ENCODE measurements around the gene GARNL3.

Gene GARNL3, protein sequence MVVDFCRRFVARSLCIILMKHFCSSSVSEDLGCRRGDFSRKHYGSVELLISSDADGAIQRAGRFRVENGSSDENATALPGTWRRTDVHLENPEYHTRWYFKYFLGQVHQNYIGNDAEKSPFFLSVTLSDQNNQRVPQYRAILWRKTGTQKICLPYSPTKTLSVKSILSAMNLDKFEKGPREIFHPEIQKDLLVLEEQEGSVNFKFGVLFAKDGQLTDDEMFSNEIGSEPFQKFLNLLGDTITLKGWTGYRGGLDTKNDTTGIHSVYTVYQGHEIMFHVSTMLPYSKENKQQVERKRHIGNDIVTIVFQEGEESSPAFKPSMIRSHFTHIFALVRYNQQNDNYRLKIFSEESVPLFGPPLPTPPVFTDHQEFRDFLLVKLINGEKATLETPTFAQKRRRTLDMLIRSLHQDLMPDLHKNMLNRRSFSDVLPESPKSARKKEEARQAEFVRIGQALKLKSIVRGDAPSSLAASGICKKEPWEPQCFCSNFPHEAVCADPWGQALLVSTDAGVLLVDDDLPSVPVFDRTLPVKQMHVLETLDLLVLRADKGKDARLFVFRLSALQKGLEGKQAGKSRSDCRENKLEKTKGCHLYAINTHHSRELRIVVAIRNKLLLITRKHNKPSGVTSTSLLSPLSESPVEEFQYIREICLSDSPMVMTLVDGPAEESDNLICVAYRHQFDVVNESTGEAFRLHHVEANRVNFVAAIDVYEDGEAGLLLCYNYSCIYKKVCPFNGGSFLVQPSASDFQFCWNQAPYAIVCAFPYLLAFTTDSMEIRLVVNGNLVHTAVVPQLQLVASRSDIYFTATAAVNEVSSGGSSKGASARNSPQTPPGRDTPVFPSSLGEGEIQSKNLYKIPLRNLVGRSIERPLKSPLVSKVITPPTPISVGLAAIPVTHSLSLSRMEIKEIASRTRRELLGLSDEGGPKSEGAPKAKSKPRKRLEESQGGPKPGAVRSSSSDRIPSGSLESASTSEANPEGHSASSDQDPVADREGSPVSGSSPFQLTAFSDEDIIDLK

DNA sequence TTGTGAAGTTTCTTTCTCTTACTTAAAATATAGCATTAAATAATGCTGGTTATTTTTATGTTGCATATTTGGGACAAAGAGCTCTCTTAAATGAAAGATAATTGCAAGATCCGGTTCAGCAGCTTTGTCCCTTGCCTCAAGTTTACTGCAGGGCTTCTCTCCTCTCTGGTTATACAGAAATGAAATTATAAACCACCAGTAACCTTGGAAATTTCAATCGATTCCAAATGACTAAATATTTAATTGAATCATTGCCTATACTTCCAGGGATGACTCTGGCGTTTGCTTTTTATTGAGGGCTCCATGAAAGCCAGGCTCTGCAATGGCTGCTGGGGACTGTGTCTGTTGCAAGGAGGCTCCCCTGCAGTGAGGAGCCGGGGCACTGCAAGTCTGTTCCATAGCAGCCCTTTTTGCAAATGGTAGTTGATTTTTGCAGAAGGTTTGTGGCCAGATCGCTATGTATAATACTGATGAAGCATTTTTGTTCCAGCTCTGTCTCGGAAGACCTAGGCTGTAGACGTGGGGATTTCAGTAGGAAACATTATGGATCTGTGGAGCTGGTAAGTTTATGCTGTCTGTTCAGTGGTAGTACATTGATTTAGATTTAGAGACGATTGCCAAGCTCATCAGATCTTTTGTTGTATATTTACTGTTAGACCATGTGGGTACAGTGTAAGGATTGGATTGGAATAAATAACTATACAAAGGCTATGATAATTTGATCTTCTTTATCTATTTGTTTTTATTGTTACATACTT, at the start of gene GARNL3:
Gene GARNL3, plus strand, starts transcription at position 313 of the 758 bp plus-strand sequence. Its CDS starts 104 bp downstream, at position 417.
- Mint-ChIP-seq H3K27me3 (no peaks in the 10 kb centered on the region), H3K4me3 (no peak within 1 kb of the TSS), H3K27ac (no peak within 1 kb of the TSS), H3K9me3 (peaks cover 2% of the 10 kb centered on the region), H3K36me3 (no peaks in the 10 kb centered on the region), H3K4me1 (peaks cover 4% of the 10 kb centered on the region)
- ATAC-seq: no peak

DNA sequence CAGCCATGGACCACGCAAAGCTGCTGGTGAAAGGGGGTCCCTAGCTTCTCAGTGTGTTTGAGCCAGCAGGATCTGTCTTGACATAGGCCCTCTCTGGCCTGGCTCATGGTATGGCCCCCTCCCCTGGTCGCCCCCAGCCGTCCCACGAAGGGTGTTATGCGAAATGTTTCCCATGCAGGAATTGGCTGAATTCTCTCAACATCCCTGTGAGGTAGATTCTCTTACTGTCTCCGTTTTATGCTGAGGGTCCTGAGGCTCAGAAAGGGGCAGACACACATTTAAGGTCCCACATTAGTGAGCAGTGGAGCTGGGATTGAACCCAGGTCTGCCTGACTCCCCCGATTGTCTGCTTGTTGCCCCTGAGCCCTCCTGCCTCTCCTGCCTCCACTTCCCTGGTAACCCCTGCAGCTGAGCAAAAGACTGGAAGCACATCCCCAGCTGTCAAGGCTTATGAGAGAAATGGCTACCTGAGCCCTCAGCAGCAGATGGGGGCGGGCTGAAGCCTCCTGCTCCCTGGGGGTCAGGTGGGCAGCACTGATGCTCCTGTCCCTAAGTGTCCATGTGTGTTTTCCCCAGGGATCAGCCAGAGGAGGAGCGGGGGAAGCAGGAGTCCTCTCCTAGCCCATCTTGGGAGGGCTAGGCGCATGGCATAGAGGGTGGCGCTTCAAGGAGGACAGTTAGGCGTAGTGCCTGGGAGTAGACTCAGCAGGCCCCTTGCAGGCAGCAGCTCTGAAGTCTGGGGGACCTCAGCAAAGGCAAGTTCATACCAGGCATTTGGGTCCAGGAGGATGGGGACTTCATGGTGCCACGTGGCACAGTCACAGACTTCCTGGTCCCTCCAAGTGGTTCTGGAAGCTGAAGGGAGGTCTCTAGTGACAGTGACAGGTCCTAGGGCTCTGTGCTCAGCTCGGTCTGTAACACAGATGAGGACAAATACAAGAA, 49.0 kb upstream of the GARNL3 start:
- H3K4me3 Mint-ChIP-seq: no peak overlapping the region
- no peak for ATAC-seq
- H3K27ac Mint-ChIP-seq: no peak overlapping the region
- no peaks in the 10 kb centered on the region for H3K9me3 Mint-ChIP-seq
- H3K27me3 Mint-ChIP-seq: no peaks in the 10 kb centered on the region
- no peaks in the 10 kb centered on the region for H3K36me3 Mint-ChIP-seq
- peaks cover 5% of the 10 kb centered on the region for H3K4me1 Mint-ChIP-seq

DNA sequence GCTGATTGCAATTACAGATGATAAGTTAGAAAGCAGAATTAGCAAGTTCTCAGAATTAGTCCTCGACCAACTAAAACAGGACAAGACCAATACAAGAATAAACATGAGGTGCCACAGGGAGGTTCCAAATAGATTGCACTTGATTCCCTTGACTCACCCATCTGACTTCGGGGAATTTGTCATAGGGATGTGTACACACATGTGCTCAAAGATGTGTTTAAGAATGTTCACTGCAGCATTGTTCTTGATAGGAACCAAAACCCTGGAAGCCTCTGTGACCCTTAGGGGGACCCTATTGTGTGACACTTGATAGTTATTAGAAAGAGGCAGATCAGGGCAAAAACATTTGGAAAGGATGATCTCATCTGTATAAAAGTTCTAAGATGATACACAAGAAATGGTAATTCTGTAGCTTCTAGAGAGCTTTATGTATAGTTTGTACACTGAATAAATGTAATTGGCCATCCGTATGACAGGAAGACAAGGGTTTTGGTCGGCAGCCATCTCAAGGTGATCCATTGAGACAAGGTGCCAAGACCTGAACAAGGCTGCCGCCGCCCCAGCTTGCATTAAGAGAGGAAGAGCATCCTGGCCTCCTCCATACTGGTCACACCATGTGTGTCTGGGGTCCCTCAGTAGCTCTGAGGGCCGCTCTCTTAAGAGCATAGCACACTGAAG, 48.2 kb upstream of the GARNL3 start:
- ATAC-seq: no peak
- no peak overlapping the region for H3K27ac Mint-ChIP-seq
- H3K27me3 Mint-ChIP-seq: no peaks in the 10 kb centered on the region
- no peak overlapping the region for H3K4me3 Mint-ChIP-seq
- peaks cover 12% of the 10 kb centered on the region for H3K4me1 Mint-ChIP-seq
- H3K36me3 Mint-ChIP-seq: no peaks in the 10 kb centered on the region
- H3K9me3 Mint-ChIP-seq: no peaks in the 10 kb centered on the region

DNA sequence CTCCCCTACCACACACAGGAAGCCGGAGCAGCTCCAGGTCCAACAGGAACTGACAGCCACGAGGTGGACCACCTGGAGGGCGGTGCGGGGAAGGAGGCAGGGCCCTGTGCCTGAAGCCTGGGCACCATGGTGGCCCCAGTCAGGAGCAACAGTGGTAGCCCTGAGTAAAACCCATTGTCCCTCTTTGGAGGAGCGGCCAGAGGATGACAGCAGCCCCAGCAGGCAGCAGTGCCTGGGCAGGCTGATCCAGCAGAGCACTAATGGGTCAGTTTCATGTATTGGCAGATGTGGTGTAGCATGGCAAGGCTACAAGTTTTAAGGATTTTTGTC, 47.7 kb upstream of the GARNL3 start:
- Mint-ChIP-seq H3K36me3 (no peaks in the 10 kb centered on the region), H3K9me3 (no peaks in the 10 kb centered on the region), H3K4me3 (no peak overlapping the region), H3K4me1 (peaks cover 17% of the 10 kb centered on the region), H3K27ac (no peak overlapping the region), H3K27me3 (no peaks in the 10 kb centered on the region)
- no peak for ATAC-seq

DNA sequence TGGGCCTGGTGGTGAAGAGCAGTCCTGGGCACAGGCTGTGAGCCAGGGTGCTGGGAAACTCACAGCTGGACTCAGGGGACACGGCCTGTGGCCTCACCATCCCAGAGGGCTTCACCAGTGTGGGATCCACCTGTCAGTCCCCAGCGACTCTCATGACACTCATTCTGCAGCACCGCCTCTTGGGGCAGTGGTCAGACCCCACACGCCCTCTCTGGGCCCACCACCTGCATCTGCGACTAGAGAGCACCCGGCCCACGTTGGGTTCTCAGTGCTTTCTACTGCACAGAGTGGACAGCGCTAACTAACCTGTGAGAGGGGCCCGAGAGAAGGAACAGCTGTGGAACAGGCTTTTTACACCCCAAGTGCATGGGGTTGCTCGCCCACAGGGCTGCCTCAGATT, 45.8 kb upstream of the GARNL3 start:
- Mint-ChIP-seq H3K9me3 (no peaks in the 10 kb centered on the region), H3K4me3 (no peak overlapping the region), H3K36me3 (no peaks in the 10 kb centered on the region), H3K27ac (no peak overlapping the region), H3K4me1 (peaks cover 32% of the 10 kb centered on the region), H3K27me3 (no peaks in the 10 kb centered on the region)
- no peak for ATAC-seq

DNA sequence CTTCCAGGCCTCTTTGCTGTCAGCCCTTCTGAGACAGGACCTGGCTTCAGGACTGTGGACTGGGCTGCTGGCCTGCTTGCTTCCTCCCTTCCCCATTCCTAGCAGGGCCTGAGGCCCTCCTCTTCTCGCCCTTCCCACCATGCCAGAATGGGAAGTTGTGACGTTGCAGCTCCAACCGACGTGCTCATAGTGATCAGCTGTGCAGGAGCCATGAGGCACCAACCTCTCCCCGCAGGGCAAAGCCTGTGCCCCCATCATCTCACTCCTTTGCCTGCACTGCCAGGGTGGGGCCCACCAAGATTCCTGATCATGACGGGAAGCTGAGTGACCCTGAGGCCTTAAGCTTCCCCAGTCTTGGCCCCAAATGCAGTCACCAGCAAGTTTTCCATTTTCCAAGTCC, 45.1 kb upstream of the GARNL3 start:
- H3K27ac Mint-ChIP-seq: no peak overlapping the region

DNA sequence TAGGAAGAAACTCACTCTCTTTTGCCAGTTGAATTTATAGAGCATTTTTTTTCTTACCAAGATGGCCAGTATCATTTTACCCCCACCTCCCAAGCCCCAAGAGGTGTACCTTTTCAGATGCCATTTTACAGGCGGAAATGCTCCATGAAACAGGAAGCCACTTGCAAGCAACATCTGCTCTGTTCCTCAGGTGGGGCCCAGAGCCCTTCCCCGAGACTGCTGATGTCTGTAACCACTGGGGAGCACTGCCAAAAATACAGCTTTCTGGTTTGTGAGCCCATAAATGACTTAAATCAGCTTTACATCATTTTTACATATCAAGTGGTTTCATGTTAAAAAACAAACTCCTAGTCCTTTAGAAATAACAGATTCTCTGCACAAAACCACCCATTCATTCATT, 42.9 kb upstream of the GARNL3 start:
- Mint-ChIP-seq H3K4me1 (peaks cover 48% of the 10 kb centered on the region), H3K9me3 (no peaks in the 10 kb centered on the region), H3K4me3 (no peak overlapping the region), H3K27me3 (no peaks in the 10 kb centered on the region), H3K27ac (peak overlapping the region; percentile 35), H3K36me3 (no peaks in the 10 kb centered on the region)
- ATAC-seq: no peak

More for the DNA sequence above, 45.1 kb upstream of the GARNL3 start:
- Mint-ChIP-seq H3K36me3 (no peaks in the 10 kb centered on the region), H3K4me3 (no peak overlapping the region), H3K9me3 (no peaks in the 10 kb centered on the region), H3K4me1 (peaks cover 37% of the 10 kb centered on the region), H3K27me3 (no peaks in the 10 kb centered on the region)
- no peak for ATAC-seq

DNA sequence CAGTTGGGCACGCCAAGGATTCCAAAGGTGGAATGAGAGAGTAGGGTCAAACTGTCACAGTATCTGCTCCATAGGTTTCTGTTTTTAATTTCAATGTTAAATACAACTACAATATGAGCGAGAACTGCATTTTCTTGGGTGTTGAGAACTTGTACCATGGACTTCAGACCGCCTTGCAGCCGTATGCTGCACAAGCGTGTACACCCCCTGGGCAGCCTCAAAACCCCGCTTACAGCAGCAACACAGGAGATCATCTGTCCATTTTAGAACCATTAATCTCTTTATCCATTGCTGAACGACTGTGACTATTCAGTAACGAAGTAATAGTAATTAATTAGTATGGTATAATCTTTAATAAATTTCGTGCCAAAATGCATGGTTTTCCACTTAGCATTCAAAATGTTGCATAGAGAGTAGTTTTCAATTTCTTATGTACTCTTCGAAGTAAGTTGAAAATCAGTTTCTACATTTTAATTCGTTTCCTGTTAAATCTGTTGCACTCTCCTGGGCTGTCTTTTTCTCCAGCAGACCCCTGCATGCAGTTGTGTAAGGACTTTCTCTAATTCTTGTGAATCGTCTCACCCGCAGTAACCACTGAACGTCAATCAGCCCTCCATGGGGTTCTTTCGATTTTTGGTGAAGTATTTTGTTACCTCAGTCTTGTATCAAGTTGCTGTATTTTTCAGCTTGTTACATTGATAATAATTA, 42.0 kb upstream of the GARNL3 start:
- H3K27me3 Mint-ChIP-seq: no peaks in the 10 kb centered on the region
- H3K9me3 Mint-ChIP-seq: no peaks in the 10 kb centered on the region
- no peak for ATAC-seq
- no peak overlapping the region for H3K4me3 Mint-ChIP-seq
- peaks cover 49% of the 10 kb centered on the region for H3K4me1 Mint-ChIP-seq
- no peaks in the 10 kb centered on the region for H3K36me3 Mint-ChIP-seq
- H3K27ac Mint-ChIP-seq: peak overlapping the region; percentile 35

DNA sequence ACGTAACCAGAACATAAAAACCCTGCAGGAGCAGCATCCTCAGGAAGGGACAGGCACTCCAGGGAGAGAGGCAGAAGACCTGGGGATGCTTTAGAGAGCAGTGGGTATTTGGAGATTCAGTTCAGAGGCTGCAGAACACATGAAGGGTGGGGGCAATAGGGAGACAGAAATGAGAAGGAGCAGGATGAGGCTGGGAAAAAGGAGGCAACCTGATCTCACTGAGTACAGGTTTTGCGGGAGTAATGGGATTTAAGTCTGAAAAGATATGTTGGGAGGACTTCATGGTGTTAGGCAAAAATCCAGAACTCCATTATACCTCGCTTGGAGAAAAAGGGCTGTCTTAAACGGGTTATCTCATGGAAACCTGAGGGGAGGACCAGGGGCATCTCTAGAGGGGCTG, 41.3 kb upstream of the GARNL3 start:
- no peak for ATAC-seq
- H3K9me3 Mint-ChIP-seq: no peaks in the 10 kb centered on the region
- peaks cover 49% of the 10 kb centered on the region for H3K4me1 Mint-ChIP-seq
- H3K27me3 Mint-ChIP-seq: no peaks in the 10 kb centered on the region
- no peaks in the 10 kb centered on the region for H3K36me3 Mint-ChIP-seq
- H3K4me3 Mint-ChIP-seq: no peak overlapping the region
- H3K27ac Mint-ChIP-seq: no peak overlapping the region

DNA sequence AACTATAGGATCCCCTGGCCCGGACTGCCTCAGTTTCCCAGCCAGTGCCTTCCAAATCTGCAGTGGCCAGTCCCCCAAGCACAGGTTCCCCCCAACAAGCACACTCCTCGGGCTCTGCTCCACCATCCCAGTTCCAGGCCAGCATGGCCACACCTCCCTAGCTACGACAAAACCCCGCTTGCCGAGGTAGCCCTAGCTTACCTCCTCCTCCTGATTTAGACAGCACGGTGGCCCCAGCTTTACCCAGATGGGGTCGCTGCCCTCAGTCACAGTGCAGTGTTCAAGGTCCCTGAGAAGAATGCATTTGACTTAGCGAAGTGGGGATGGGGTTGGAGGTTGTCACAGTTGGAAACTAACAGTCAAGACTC, 40.8 kb upstream of the GARNL3 start:
- Mint-ChIP-seq H3K9me3 (no peaks in the 10 kb centered on the region), H3K4me1 (peaks cover 49% of the 10 kb centered on the region), H3K27ac (peak overlapping the region; percentile 84), H3K36me3 (no peaks in the 10 kb centered on the region), H3K27me3 (no peaks in the 10 kb centered on the region), H3K4me3 (peak overlapping the region; percentile 85)
- no peak for ATAC-seq

DNA sequence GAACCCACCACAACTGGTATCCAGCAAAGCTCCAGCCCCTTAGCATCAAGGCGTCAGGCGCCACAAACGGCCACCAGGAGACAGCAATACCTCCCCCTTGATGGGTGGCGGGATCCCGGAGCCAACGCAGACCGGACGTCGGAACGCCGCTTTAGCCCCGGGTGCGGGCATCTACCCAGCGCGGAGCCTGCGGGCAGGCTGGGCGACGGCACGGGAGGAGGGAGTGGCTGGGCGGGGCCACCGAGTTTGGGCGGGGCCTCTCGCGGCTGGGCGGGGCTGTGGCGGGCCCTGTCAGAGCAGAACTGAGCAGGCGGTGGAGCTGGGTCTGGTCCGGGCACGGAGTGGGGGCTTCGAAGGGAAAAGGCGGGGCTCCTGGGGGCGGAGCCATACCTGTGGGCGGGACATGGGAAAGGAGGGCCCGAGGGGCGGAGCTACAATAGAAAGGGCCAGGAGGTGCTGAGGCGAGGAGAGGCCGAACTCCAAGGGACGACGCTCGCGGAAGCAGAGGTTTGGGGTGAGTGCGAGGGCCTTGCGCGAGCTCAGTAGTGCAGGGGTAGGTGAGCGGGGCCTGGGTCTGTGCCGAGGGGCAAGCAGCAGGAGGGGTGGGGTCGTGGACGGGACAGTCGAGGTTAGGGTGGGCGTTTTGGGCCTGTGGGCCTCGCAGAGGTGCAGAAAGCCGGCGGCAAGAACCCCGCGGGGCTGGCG, 40.2 kb upstream of the GARNL3 start:
- peak; percentile 87 for ATAC-seq
- H3K36me3 Mint-ChIP-seq: no peaks in the 10 kb centered on the region
- H3K4me3 Mint-ChIP-seq: peak overlapping the region; percentile 85
- H3K4me1 Mint-ChIP-seq: peaks cover 49% of the 10 kb centered on the region
- no peaks in the 10 kb centered on the region for H3K27me3 Mint-ChIP-seq
- peak overlapping the region; percentile 84 for H3K27ac Mint-ChIP-seq
- H3K9me3 Mint-ChIP-seq: no peaks in the 10 kb centered on the region

DNA sequence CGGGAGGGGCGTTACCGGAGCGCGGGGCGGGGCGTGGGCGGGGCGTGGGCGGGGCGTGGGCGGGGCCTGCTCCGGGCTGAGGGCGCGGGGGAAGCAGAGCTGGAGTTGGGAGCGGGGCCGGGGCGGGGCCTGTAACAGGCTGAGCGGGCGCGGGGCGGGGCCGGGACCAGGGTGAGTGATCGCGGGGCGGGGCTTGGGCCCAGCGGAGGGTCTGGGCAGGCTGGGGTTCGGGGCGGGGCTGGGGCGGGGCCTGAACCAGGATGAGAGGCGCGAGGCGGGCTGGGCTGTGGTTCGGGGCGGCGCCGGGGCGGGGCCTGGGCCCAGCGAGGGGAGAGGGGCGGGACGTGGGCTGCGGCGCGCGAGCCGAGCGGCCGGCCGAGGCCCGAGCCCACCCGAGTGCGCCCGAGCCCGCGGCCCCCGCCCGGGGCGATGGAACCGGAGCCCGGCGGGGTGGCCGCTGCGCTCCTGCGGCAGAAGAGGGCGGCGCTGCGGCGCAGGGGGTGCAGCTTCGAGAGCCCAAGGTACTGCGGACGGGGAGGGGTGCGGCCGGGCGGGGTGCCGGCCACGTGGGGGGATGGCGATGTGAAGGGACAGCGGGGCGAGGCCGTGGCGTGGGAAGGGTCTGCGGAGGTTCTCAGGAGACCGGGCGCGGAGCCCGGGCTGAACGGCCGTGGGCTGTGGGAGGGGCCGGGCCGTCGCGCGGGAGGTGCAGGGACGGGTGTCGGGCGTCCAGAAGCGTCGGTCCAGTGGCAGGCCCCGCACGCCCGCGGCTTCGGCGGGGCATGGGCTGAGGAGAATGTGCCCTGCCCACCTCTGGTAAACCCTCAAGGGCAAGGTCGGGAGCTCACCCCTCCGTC, 39.5 kb upstream of the GARNL3 start:
- Mint-ChIP-seq H3K36me3 (no peaks in the 10 kb centered on the region), H3K4me3 (peak overlapping the region; percentile 85), H3K27ac (peak overlapping the region; percentile 84)

More for the DNA sequence above, 39.5 kb upstream of the GARNL3 start:
- no peaks in the 10 kb centered on the region for H3K27me3 Mint-ChIP-seq
- ATAC-seq: peak; percentile 90
- peaks cover 49% of the 10 kb centered on the region for H3K4me1 Mint-ChIP-seq
- no peaks in the 10 kb centered on the region for H3K9me3 Mint-ChIP-seq
